Left lung (tissue), 10 donors: ENCODE results near the gene HMSD. TPM values are rescaled to one million over a fixed set of nuclear protein-coding genes. Genes with fewer than 3 reads are reported as not detected.

Source experiments
- ATAC-seq: fragments of 200-7000 bp; cut with Tn5 transposase; one replicate; pipeline ENCODE4 v1.9.1; 2020; ENCODE audit warnings: moderate library complexity
- DNase-seq, 4 donors: peaks; one replicate each; pipeline ENCODE4 v3.0.0-alpha.2; 2013 to 2020
- H3K27ac ChIP-seq, 2 donors: fragments of 200-600 bp; sonication (generic) in 1 of 2; one replicate each; pipeline versions ENCODE4 v1.5.0 to v1.8.0; 2020 to 2021
- H3K27me3 ChIP-seq, 2 donors: fragments of 200-600 bp; sonication (generic) in 1 of 2; one replicate each; pipeline versions ENCODE4 v1.5.0 to v1.8.0; 2020 to 2021
- H3K36me3 ChIP-seq, 2 donors: fragments of 200-600 bp; sonication (generic) in 1 of 2; one replicate each; pipeline versions ENCODE4 v1.5.0 to v1.8.0; 2020 to 2021
- H3K4me1 ChIP-seq, 2 donors: fragments of 200-600 bp; one replicate each; pipeline ENCODE4 v1.8.0; 2021
- H3K4me3 ChIP-seq, 2 donors: fragments of 200-600 bp; sonication (generic) in 1 of 2; one replicate each; pipeline versions ENCODE4 v1.5.0 to v1.8.0; 2020 to 2021; ENCODE audit warnings: mild to moderate bottlenecking in 1 of 2
- H3K9me3 ChIP-seq, 2 donors: fragments of 200-600 bp; sonication (generic) in 1 of 2; one replicate each; pipeline versions ENCODE4 v1.5.0 to v1.8.0; 2020 to 2021
- CTCF ChIP-seq, 2 donors: fragments of 200-600 bp; sonication (generic) in 1 of 2; IDR thresholded peaks; one replicate each; pipeline versions ENCODE4 v1.5.0 to v1.8.0; 2021; ENCODE audit warnings: antibody characterized with exemption in 2 of 2
- intact Hi-C, 2 donors: fragments of 100-400 bp; cut with DNase I; formaldehyde crosslinking; loops; one replicate each; pipeline versions ENCODE4 v1.11.2 to v1.14.2; 2022
- polyA plus RNA-seq, 6 donors: library from polyadenylated mRNA; unstranded; fragments of 120-200 nt; gene quantifications; one replicate each; pipeline ENCODE4 v1.2.1, GENCODE V29; 2013; ENCODE audit not compliant: insufficient read length in 6 of 6
- total RNA-seq, 2 donors: library from RNA; stranded (reverse); fragmentation: NEBNext Ultra II Directional; extraction: Animal tissue kit (Norgen Biotek cat#: 25700); gene quantifications; one replicate each; pipeline ENCODE4 v1.2.1, GENCODE V29; 2021
- donor health status: DM: no; HTN: yes; CAD: no.
- donor health status: DM: no; HTN: no; CAD: no.

The HMSD gene
- total and polyA plus RNA-seq, 8 donors = 0.63 to 10.8 (median 2.0) TPM

- Histone ChIP-seq H3K4me3 (no peak overlapping the region), H3K36me3 (no peaks in the 10 kb centered on the region), H3K4me1 (peaks cover 0 to 8% of the 10 kb centered on the region in 2 donors), H3K27ac (no peak overlapping the region), H3K27me3 (no peaks in the 10 kb centered on the region), H3K9me3 (no peaks in the 10 kb centered on the region)
- TF ChIP-seq CTCF (IDR thresholded peaks at IDR 0.05) = no peak
- DNase-seq (no peak), ATAC-seq (no peak)
- intact Hi-C loops = no loop called here
Measured at GRCh38 chr18:63906056-63906455, 43.0 kb upstream of the HMSD start.

GRCh38 chr18:63907664-63908063, 41.4 kb upstream of the HMSD start, which contains the start of gene SERPINB10:
Gene SERPINB10 (plus strand): TSS chr18:63907958. CDS start chr18:63915511, 7,553 bp downstream.
- peak within 1 kb of the TSS in 1 of 2 donors; percentile 18 for H3K27ac ChIP-seq
- H3K4me1 ChIP-seq = peaks cover 0 to 8% of the 10 kb centered on the region in 2 donors
- no peak for TF ChIP-seq CTCF (IDR thresholded peaks at IDR 0.05)
- no peak for ATAC-seq
- intact Hi-C loops = no loop called here
- H3K9me3 ChIP-seq = no peaks in the 10 kb centered on the region
- no peak within 1 kb of the TSS for H3K4me3 ChIP-seq
- no peak for DNase-seq
- H3K27me3 ChIP-seq = no peaks in the 10 kb centered on the region
- H3K36me3 ChIP-seq = no peaks in the 10 kb centered on the region

GRCh38 chr18:63908858-63909257, 40.2 kb upstream of the HMSD start:
- DNase-seq (no peak), ATAC-seq (no peak)
- Histone ChIP-seq H3K36me3 (no peaks in the 10 kb centered on the region), H3K4me3 (no peak overlapping the region), H3K4me1 (peaks cover 0 to 8% of the 10 kb centered on the region in 2 donors), H3K27me3 (no peaks in the 10 kb centered on the region), H3K9me3 (no peaks in the 10 kb centered on the region), H3K27ac (peak overlapping the region in 1 of 2 donors; percentile 18)
- intact Hi-C loops = no loop called here
- TF ChIP-seq CTCF (IDR thresholded peaks at IDR 0.05) = no peak

- peaks cover 0 to 8% of the 10 kb centered on the region in 2 donors for H3K4me1 ChIP-seq
- DNase-seq (no peak), ATAC-seq (no peak)
- no peaks in the 10 kb centered on the region for H3K9me3 ChIP-seq
- H3K27ac ChIP-seq = no peak overlapping the region
- intact Hi-C loops = no loop called here
- H3K36me3 ChIP-seq = no peaks in the 10 kb centered on the region
- H3K4me3 ChIP-seq = no peak overlapping the region
- no peaks in the 10 kb centered on the region for H3K27me3 ChIP-seq
- TF ChIP-seq CTCF (IDR thresholded peaks at IDR 0.05) = no peak
Measured at GRCh38 chr18:63909870-63910269, 39.2 kb upstream of the HMSD start.

- TF ChIP-seq CTCF (IDR thresholded peaks at IDR 0.05) = no peak
- Histone ChIP-seq H3K27ac (peak overlapping the region in 1 of 2 donors; percentile 59), H3K4me1 (peaks cover 0 to 9% of the 10 kb centered on the region in 2 donors), H3K9me3 (no peaks in the 10 kb centered on the region), H3K36me3 (no peaks in the 10 kb centered on the region), H3K27me3 (no peaks in the 10 kb centered on the region), H3K4me3 (no peak overlapping the region)
- ATAC-seq = peak; percentile 43
- intact Hi-C loops = no loop called here
- DNase-seq = no peak
Measured at GRCh38 chr18:63917817-63918216, 31.3 kb upstream of the HMSD start.
